ENCODE measurements around the gene UGT1A7.

GRCh38 chr2:233758141-233758540, 76.4 kb downstream of the UGT1A7 start:
- TF ChIP-seq CTCF (IDR thresholded peaks at IDR 0.05): no peak
- TF ChIP-seq ZFX (IDR thresholded peaks at IDR 0.05; ENCODE audit: borderline replicate concordance): no peak

Data from 22Rv1 (cell line).